ENCODE measurements around the gene PRAMEF13.
"Not testable (repeated sequence)": the region's sequence is repeated elsewhere in the genome, so short reads cannot be mapped to it uniquely, and the experiment has no call there.

DNA sequence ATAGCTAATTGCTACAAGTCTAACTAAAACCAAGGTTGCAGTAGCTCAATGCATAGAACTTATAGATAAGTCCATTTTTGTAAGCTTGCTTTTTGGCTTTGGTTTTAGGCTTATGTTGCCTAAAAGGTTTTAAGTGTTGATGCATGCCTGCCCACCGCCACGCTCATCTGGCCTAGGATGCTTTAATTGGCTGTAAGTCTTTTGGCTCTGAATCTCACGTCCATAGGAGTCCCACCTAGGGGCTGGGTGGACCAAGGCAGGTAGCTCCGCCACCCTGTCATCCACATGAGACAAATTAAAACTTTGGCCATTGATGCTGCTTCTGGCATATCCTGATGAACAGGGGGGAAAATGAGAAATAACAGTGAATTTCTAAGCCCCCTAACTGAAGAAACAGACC, 36.4 kb upstream of the PRAMEF13 start:
- TF ChIP-seq, protein P1, sequence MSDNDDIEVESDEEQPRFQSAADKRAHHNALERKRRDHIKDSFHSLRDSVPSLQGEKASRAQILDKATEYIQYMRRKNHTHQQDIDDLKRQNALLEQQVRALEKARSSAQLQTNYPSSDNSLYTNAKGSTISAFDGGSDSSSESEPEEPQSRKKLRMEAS (IDR thresholded peaks at IDR 0.05; ENCODE audit: low read depth): not testable (repeated sequence)
- TF ChIP-seq, protein P2, sequence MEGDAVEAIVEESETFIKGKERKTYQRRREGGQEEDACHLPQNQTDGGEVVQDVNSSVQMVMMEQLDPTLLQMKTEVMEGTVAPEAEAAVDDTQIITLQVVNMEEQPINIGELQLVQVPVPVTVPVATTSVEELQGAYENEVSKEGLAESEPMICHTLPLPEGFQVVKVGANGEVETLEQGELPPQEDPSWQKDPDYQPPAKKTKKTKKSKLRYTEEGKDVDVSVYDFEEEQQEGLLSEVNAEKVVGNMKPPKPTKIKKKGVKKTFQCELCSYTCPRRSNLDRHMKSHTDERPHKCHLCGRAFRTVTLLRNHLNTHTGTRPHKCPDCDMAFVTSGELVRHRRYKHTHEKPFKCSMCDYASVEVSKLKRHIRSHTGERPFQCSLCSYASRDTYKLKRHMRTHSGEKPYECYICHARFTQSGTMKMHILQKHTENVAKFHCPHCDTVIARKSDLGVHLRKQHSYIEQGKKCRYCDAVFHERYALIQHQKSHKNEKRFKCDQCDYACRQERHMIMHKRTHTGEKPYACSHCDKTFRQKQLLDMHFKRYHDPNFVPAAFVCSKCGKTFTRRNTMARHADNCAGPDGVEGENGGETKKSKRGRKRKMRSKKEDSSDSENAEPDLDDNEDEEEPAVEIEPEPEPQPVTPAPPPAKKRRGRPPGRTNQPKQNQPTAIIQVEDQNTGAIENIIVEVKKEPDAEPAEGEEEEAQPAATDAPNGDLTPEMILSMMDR (IDR thresholded peaks at IDR 0.05): not testable (repeated sequence)
- not testable (repeated sequence) for TF ChIP-seq TCF12 (IDR thresholded peaks at IDR 0.05); RXRA (IDR thresholded peaks at IDR 0.05; ENCODE audit: borderline replicate concordance, low read depth); TAF1 (IDR thresholded peaks at IDR 0.05; ENCODE audit: borderline replicate concordance, low read depth, low read length); SIN3A (IDR thresholded peaks at IDR 0.05; ENCODE audit: borderline replicate concordance, low read depth, low read length); EZH2phosphoT487 (IDR thresholded peaks at IDR 0.05; ENCODE audit: borderline replicate concordance, low read depth); JUND (IDR thresholded peaks at IDR 0.05); FOSL2 (IDR thresholded peaks at IDR 0.05; ENCODE audit: borderline replicate concordance, low read depth); YY1 (IDR thresholded peaks at IDR 0.05; ENCODE audit: low read depth); CHD2 (IDR thresholded peaks at IDR 0.05; ENCODE audit: low read length, partially characterized antibody)
- TF ChIP-seq, protein P3, sequence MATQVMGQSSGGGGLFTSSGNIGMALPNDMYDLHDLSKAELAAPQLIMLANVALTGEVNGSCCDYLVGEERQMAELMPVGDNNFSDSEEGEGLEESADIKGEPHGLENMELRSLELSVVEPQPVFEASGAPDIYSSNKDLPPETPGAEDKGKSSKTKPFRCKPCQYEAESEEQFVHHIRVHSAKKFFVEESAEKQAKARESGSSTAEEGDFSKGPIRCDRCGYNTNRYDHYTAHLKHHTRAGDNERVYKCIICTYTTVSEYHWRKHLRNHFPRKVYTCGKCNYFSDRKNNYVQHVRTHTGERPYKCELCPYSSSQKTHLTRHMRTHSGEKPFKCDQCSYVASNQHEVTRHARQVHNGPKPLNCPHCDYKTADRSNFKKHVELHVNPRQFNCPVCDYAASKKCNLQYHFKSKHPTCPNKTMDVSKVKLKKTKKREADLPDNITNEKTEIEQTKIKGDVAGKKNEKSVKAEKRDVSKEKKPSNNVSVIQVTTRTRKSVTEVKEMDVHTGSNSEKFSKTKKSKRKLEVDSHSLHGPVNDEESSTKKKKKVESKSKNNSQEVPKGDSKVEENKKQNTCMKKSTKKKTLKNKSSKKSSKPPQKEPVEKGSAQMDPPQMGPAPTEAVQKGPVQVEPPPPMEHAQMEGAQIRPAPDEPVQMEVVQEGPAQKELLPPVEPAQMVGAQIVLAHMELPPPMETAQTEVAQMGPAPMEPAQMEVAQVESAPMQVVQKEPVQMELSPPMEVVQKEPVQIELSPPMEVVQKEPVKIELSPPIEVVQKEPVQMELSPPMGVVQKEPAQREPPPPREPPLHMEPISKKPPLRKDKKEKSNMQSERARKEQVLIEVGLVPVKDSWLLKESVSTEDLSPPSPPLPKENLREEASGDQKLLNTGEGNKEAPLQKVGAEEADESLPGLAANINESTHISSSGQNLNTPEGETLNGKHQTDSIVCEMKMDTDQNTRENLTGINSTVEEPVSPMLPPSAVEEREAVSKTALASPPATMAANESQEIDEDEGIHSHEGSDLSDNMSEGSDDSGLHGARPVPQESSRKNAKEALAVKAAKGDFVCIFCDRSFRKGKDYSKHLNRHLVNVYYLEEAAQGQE (IDR thresholded peaks at IDR 0.05; ENCODE audit: low read depth, low read length): not testable (repeated sequence)
- TF ChIP-seq, protein P4, sequence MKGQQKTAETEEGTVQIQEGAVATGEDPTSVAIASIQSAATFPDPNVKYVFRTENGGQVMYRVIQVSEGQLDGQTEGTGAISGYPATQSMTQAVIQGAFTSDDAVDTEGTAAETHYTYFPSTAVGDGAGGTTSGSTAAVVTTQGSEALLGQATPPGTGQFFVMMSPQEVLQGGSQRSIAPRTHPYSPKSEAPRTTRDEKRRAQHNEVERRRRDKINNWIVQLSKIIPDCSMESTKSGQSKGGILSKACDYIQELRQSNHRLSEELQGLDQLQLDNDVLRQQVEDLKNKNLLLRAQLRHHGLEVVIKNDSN (IDR thresholded peaks at IDR 0.05; ENCODE audit: borderline replicate concordance, low read depth): not testable (repeated sequence)

All from SK-N-SH (cell line).